HepG2 (cell line): Measurements from ENCODE around the gene SEC14L5. TPM values are rescaled to one million over a fixed set of nuclear protein-coding genes. Genes with fewer than 3 reads are reported as not detected.

Source experiments
- ATAC-seq: fragments of 200-7000 bp; cut with Tn5 transposase; 3 replicates; pipeline ENCODE4 v1.9.1; 2020; ENCODE audit warnings: mild to moderate bottlenecking, moderate library complexity
- BruUV-seq: library from RNA; stranded (reverse); fragments of 400-500 nt; replicated peaks from 2 replicates; lab custom pipeline; 2021; lab: Mats Ljungman, UMichigan
- CTCF ChIA-PET: fragments of 300-600 bp; formaldehyde crosslinking; extraction: SDS; loops from one replicate; lab custom pipeline; 2021; ENCODE audit warnings: low total read pairs, inconsistent platforms, low intra/inter-chr PET ratio; lab: Yijun Ruan, JAX
- POLR2A ChIA-PET: fragments of 350-600 bp; sonication (Branson Sonifier 250); formaldehyde crosslinking; loops from one replicate; lab custom pipeline; 2020; ENCODE audit warnings: antibody characterized with exemption, inconsistent platforms; lab: Yijun Ruan, JAX
- DNase-seq: peaks from one replicate; pipeline ENCODE4 v3.0.0-alpha.2; 2015; ENCODE audit warnings: low spot score
- FAIRE-seq: peaks from 3 replicates; lab custom pipeline; 2011; peaks lifted over from hg19 to GRCh38; lab: Jason Lieb, UNC
- H2AFZ ChIP-seq: one replicate; pipeline ENCODE4 v1.6.1; 2011; ENCODE audit warnings: low read length, inconsistent platforms
- H3K27ac ChIP-seq: fragments of 300-600 bp; 3 replicates; pipeline ENCODE4 v1.8.0; 2011; ENCODE audit warnings: mixed run types, mild to moderate bottlenecking, mixed read lengths, low read length, inconsistent platforms; ENCODE audit not compliant: insufficient read depth; ENCODE audit errors: extremely low read length
- H3K27me3 ChIP-seq, 2 experiments: fragments of 200-600 bp in 1 of 2; 2 replicates in 1 of 2; 3 replicates in 1 of 2; pipeline versions ENCODE4 v1.6.0 to v1.8.0; 2011; ENCODE audit warnings: low read length in 2 of 2, mild to moderate bottlenecking in 2 of 2, moderate library complexity in 2 of 2, inconsistent platforms in 1 of 2; ENCODE audit not compliant: insufficient read depth in 2 of 2, control insufficient read depth in 1 of 2
- H3K36me3 ChIP-seq, 2 experiments: fragments of 200-600 bp in 1 of 2; replicated peaks in 1 of 2; 2 replicates in 1 of 2; 3 replicates in 1 of 2; pipeline versions ENCODE4 v1.5.1 to v1.8.0; 2011; ENCODE audit warnings: low read length in 2 of 2, inconsistent platforms in 1 of 2; ENCODE audit not compliant: insufficient read depth in 2 of 2, control insufficient read depth in 1 of 2
- H3K4me1 ChIP-seq: 2 replicates; pipeline ENCODE4 v1.5.1; 2012; ENCODE audit warnings: low read length, inconsistent platforms; ENCODE audit not compliant: insufficient read depth
- H3K4me2 ChIP-seq: 2 replicates; pipeline ENCODE4 v1.6.0; 2011; ENCODE audit warnings: low read depth, low read length, inconsistent platforms
- H3K4me3 ChIP-seq, 3 experiments: fragments of 200-600 bp in 1 of 3; sonication (generic), shearing (Covaris generic) in 1 of 3; replicated peaks in 1 of 3; 2 replicates each; pipeline ENCODE4 v1.5.1; 2011 to 2016; ENCODE audit warnings: low read length in 3 of 3, inconsistent platforms in 2 of 3, low read depth in 2 of 3, mild to moderate bottlenecking in 2 of 3, control low read depth in 1 of 3, mixed read lengths in 1 of 3; ENCODE audit not compliant: insufficient read depth in 1 of 3
- H3K79me2 ChIP-seq: one replicate; pipeline ENCODE4 v1.6.1; 2011; ENCODE audit warnings: low read length, inconsistent platforms; ENCODE audit not compliant: insufficient read depth
- H3K9ac ChIP-seq: 2 replicates; pipeline ENCODE4 v1.6.0; 2011; ENCODE audit warnings: mild to moderate bottlenecking, low read depth, low read length, inconsistent platforms; ENCODE audit not compliant: insufficient read depth
- H3K9me3 ChIP-seq: 2 replicates; pipeline ENCODE4 v1.5.1; 2012; ENCODE audit warnings: mild to moderate bottlenecking, low read length
- H4K20me1 ChIP-seq: 2 replicates; pipeline ENCODE4 v1.6.0; 2011; ENCODE audit warnings: inconsistent platforms, mild to moderate bottlenecking, low read length, moderate library complexity; ENCODE audit not compliant: insufficient read depth
- JUN ChIP-seq: sonication (generic); formaldehyde crosslinking; IDR thresholded peaks from 2 replicates; pipeline ENCODE4 v1.4.0; 2020; ENCODE audit warnings: mild to moderate bottlenecking, missing genetic modification reagents
- KDM1A ChIP-seq: IDR thresholded peaks from 2 replicates; pipeline ENCODE4 v1.6.1; 2016; ENCODE audit warnings: missing compliant biosample characterization
- KDM5B ChIP-seq: sonication (generic); formaldehyde crosslinking; IDR thresholded peaks from 2 replicates; pipeline ENCODE4 v1.4.0; 2020; ENCODE audit warnings: missing genetic modification reagents, mild to moderate bottlenecking, borderline replicate concordance
- MED1 ChIP-seq: sonication (generic); formaldehyde crosslinking; IDR thresholded peaks from 2 replicates; pipeline ENCODE4 v1.4.0; 2020; ENCODE audit warnings: missing genetic modification reagents
- NKX3-1 ChIP-seq: sonication (generic); formaldehyde crosslinking; IDR thresholded peaks from 2 replicates; pipeline ENCODE4 v1.5.0; 2020; ENCODE audit warnings: missing genetic modification reagents
- ZBTB42 ChIP-seq: sonication (generic); formaldehyde crosslinking; IDR thresholded peaks from 2 replicates; pipeline ENCODE4 v1.5.0; 2020; ENCODE audit warnings: mild to moderate bottlenecking, missing genetic modification reagents
- ZFX ChIP-seq: sonication (generic); formaldehyde crosslinking; IDR thresholded peaks from 2 replicates; pipeline ENCODE4 v1.4.0; 2020; ENCODE audit warnings: mild to moderate bottlenecking, low read depth, missing genetic modification reagents, moderate library complexity
- ZNF232 ChIP-seq: sonication (generic); formaldehyde crosslinking; IDR thresholded peaks from 2 replicates; pipeline ENCODE4 v1.4.0; 2020; ENCODE audit warnings: missing genetic modification reagents, borderline replicate concordance
- ZNF749 ChIP-seq: sonication (generic); formaldehyde crosslinking; IDR thresholded peaks from 2 replicates; pipeline ENCODE4 v1.8.0; 2022; ENCODE audit warnings: mild to moderate bottlenecking, missing genetic modification reagents, moderate library complexity, borderline replicate concordance
- WGBS: methylation state at CpG from one replicate; pipeline ENCODE4 v1.1.6; 2017; ENCODE audit warnings: low lambda C conversion rate; 5-methylcytosine and 5-hydroxymethylcytosine counted together
- in situ Hi-C: cut with HindIII; loops from 2 replicates; pipeline ENCODE4 v1.10.0; 2017; ENCODE audit warnings: low pct_unique_long_range_greater_than_20kb; ENCODE audit not compliant: extremely low pct_ligation_motif_present
- intact Hi-C: fragments of 100-400 bp; cut with micrococcal nuclease; formaldehyde crosslinking; loops from one replicate; pipeline ENCODE4 v1.10.0; 2022; ENCODE audit not compliant: unreplicated experiment
- polyA plus RNA-seq, 8 experiments: library from polyadenylated mRNA; depleted of rRNA in 3 of 8; stranded (reverse) in 7 of 8; unstranded in 1 of 8; fragments of >200 nt; fragmentation: Illumina TruSeq in 4 of 8; extraction: Trizol in 4 of 8; gene quantifications; 2 replicates each; pipeline versions ENCODE4 v1.2.1 to v1.2.3, GENCODE V29; 2011 to 2016; ENCODE audit warnings: low read depth in 4 of 8, missing spikeins in 1 of 8, mixed read lengths in 1 of 8; ENCODE audit not compliant: insufficient read depth in 1 of 8
- total RNA-seq, 5 experiments: library from RNA; depleted of rRNA; stranded (reverse); fragments of >200 nt; fragmentation: Illumina TruSeq; extraction: Trizol; gene quantifications; 2 replicates each; pipeline ENCODE4 v1.2.3, GENCODE V29; 2016; ENCODE audit warnings: low read depth in 1 of 5
- TF ChIP-seq, protein P1 (sequence below): sonication (generic); formaldehyde crosslinking; IDR thresholded peaks from 2 replicates; pipeline ENCODE4 v1.4.0; 2020; ENCODE audit warnings: missing genetic modification reagents, borderline replicate concordance
- TF ChIP-seq, protein P2 (sequence below): sonication (generic); formaldehyde crosslinking; IDR thresholded peaks from 2 replicates; pipeline ENCODE4 v1.4.0; 2020; ENCODE audit warnings: missing genetic modification reagents, borderline replicate concordance
- TF ChIP-seq, protein P3 (sequence below): sonication (generic); formaldehyde crosslinking; IDR thresholded peaks from 2 replicates; pipeline ENCODE4 v1.4.0; 2020; ENCODE audit warnings: low read depth, mild to moderate bottlenecking, missing genetic modification reagents
- TF ChIP-seq, protein P4 (sequence below): sonication (generic); formaldehyde crosslinking; IDR thresholded peaks from 2 replicates; pipeline ENCODE4 v1.8.0; 2022; ENCODE audit warnings: mild to moderate bottlenecking, missing genetic modification reagents; ENCODE audit not compliant: insufficient replicate concordance

The SEC14L5 gene
- total and polyA plus RNA-seq, 2 of the 13 experiments (the other 11 are each of a cell fraction or from before 2014, with no cell fraction given) = 0.40 to 0.42 TPM

DNA sequence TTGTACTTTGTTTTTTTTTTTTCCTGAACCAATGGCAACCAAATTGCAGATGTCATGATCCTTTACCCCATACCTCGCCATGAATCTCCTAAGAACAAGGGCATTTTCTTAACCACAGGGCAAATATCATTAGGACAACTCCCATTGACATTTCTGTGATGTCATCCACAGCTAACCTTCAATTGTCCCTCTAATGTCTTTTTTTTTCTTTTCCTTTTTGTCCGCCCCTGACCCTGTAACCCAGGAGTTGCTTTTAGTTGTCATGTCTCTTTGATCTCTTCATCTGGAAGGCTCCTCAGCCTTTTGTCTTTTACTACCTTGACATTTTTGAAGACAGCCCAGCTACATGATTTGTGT, 76.0 kb downstream of the SEC14L5 start (continued):
- no peak for TF ChIP-seq ZNF232 (CRISPR knock-in tag)
- TF ChIP-seq ZNF749 (CRISPR knock-in tag) = 0 out of 2 replicates have a peak, but pooled peaks have one; percentile 1
- TF ChIP-seq, protein P1, sequence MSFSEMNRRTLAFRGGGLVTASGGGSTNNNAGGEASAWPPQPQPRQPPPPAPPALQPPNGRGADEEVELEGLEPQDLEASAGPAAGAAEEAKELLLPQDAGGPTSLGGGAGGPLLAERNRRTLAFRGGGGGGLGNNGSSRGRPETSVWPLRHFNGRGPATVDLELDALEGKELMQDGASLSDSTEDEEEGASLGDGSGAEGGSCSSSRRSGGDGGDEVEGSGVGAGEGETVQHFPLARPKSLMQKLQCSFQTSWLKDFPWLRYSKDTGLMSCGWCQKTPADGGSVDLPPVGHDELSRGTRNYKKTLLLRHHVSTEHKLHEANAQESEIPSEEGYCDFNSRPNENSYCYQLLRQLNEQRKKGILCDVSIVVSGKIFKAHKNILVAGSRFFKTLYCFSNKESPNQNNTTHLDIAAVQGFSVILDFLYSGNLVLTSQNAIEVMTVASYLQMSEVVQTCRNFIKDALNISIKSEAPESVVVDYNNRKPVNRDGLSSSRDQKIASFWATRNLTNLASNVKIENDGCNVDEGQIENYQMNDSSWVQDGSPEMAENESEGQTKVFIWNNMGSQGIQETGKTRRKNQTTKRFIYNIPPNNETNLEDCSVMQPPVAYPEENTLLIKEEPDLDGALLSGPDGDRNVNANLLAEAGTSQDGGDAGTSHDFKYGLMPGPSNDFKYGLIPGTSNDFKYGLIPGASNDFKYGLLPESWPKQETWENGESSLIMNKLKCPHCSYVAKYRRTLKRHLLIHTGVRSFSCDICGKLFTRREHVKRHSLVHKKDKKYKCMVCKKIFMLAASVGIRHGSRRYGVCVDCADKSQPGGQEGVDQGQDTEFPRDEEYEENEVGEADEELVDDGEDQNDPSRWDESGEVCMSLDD (CRISPR knock-in tag) = 0 out of 2 replicates have a peak, but pooled peaks have one; percentile 12
- no peak for TF ChIP-seq JUN (CRISPR knock-in tag)
- 0 out of 2 replicates have a peak, but pooled peaks have one; percentile 25 for TF ChIP-seq ZBTB42 (CRISPR knock-in tag)

DNA sequence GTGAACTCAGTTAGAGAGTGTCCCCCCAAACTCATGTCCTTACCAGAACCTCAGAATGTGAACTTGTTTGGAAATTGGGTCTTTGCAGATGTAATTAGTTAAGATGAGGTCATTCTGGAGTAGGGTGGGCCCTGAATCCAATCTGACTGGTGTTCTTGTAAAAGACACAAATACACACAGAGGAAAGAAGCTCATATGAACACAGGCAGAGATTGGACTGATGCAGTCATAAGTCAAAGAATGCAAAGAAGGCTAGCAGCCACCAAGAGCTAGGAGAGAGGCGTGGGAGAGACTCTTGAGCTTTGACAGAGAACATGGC, 77.7 kb downstream of the SEC14L5 start:
- WGBS = 15% methylated on average over 1 of the region's 1 CpG
- in situ Hi-C loops = no loop called here
- Histone ChIP-seq H4K20me1 (no peaks in the 10 kb centered on the region), H3K4me1 (peaks cover 63% of the 10 kb centered on the region), H3K27me3 (no peaks in the 10 kb centered on the region; a peak in 1 of 5 replicates), H3K4me3 (peak overlapping the region; percentile 32 to 91 (median 43)), H3K9me3 (no peaks in the 10 kb centered on the region), H3K36me3 (peaks cover 0 to 6% of the 10 kb centered on the region in 2 experiments; a peak in 1 of 5 replicates), H3K79me2 (peaks cover 14% of the 10 kb centered on the region), H2AFZ (peak overlapping the region; percentile 8), H3K27ac (peak overlapping the region; percentile 98), H3K9ac (peak overlapping the region; percentile 94), H3K4me2 (peak overlapping the region; percentile 94)
- DNase-seq (no peak), FAIRE-seq (no peak), ATAC-seq (peak; percentile 22)
- intact Hi-C loops = loop anchor here (2.0 to 5.0 kb wide), 3 partner anchors 21 to 61 kb away; partner anchors contain the start of genes ALG1 and EEF2KMT
- no TSS peak for BruUV-seq
- ChIA-PET POLR2A (interaction anchor here (1.0 to 4.4 kb wide), 10 partner anchors 29 to 233 kb away, joined by 3 to 27 read pairs (median 9); partner anchors contain the start of genes ALG1, EEF2KMT, PPL and ROGDI), CTCF (no interaction called here)
- TF ChIP-seq, protein P2, sequence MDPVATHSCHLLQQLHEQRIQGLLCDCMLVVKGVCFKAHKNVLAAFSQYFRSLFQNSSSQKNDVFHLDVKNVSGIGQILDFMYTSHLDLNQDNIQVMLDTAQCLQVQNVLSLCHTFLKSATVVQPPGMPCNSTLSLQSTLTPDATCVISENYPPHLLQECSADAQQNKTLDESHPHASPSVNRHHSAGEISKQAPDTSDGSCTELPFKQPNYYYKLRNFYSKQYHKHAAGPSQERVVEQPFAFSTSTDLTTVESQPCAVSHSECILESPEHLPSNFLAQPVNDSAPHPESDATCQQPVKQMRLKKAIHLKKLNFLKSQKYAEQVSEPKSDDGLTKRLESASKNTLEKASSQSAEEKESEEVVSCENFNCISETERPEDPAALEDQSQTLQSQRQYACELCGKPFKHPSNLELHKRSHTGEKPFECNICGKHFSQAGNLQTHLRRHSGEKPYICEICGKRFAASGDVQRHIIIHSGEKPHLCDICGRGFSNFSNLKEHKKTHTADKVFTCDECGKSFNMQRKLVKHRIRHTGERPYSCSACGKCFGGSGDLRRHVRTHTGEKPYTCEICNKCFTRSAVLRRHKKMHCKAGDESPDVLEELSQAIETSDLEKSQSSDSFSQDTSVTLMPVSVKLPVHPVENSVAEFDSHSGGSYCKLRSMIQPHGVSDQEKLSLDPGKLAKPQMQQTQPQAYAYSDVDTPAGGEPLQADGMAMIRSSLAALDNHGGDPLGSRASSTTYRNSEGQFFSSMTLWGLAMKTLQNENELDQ = no peak
- TF ChIP-seq ZFX (CRISPR knock-in tag) (peak; percentile 3; the same call in 1 of the 2 replicates), KDM1A (0 out of 2 replicates have a peak, but pooled peaks have one; percentile 17), KDM5B (peak; percentile 13; the same call in 1 of the 2 replicates), ZNF232 (CRISPR knock-in tag) (0 out of 2 replicates have a peak, but pooled peaks have one; percentile 56), NKX3-1 (CRISPR knock-in tag) (peak; percentile 15; the same call in 1 of the 2 replicates), MED1 (CRISPR knock-in tag) (no peak)
- TF ChIP-seq, protein P3, sequence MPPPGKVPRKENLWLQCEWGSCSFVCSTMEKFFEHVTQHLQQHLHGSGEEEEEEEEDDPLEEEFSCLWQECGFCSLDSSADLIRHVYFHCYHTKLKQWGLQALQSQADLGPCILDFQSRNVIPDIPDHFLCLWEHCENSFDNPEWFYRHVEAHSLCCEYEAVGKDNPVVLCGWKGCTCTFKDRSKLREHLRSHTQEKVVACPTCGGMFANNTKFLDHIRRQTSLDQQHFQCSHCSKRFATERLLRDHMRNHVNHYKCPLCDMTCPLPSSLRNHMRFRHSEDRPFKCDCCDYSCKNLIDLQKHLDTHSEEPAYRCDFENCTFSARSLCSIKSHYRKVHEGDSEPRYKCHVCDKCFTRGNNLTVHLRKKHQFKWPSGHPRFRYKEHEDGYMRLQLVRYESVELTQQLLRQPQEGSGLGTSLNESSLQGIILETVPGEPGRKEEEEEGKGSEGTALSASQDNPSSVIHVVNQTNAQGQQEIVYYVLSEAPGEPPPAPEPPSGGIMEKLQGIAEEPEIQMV = 0 out of 2 replicates have a peak, but pooled peaks have one; percentile 13
- TF ChIP-seq, protein P4, sequence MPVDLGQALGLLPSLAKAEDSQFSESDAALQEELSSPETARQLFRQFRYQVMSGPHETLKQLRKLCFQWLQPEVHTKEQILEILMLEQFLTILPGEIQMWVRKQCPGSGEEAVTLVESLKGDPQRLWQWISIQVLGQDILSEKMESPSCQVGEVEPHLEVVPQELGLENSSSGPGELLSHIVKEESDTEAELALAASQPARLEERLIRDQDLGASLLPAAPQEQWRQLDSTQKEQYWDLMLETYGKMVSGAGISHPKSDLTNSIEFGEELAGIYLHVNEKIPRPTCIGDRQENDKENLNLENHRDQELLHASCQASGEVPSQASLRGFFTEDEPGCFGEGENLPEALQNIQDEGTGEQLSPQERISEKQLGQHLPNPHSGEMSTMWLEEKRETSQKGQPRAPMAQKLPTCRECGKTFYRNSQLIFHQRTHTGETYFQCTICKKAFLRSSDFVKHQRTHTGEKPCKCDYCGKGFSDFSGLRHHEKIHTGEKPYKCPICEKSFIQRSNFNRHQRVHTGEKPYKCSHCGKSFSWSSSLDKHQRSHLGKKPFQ = peak; percentile 44
